Measurements from ENCODE around the gene THAP12. TPM values are rescaled to one million over a fixed set of nuclear protein-coding genes. Genes with fewer than 3 reads are reported as not detected.
"Not testable (repeated sequence)": the region's sequence is repeated elsewhere in the genome, so short reads cannot be mapped to it uniquely, and the experiment has no call there.

THAP12 gene
- total and polyA plus RNA-seq, 11 donors, result 9.5 to 29.3 (median 17.9) TPM

- TF ChIP-seq POLR2A (IDR thresholded peaks at IDR 0.05) (no peak), CTCF (IDR thresholded peaks at IDR 0.05) (no peak)
- Histone ChIP-seq H3K4me1 (peaks cover 0 to 14% (median 1%) of the 10 kb centered on the region in 12 donors), H3K9me3 (no peaks in the 10 kb centered on the region), H3K36me3 (no peaks in the 10 kb centered on the region), H3K27ac (no peak overlapping the region), H3K27me3 (peaks cover 0 to 4% (median 0%) of the 10 kb centered on the region in 9 donors), H3K4me3 (no peak overlapping the region)
- WGBS, 4 donors, result 31 to 56% (median 46%) methylated on average over 1 of the region's 1 CpG
- intact Hi-C loops (cut with DNase I), result loop anchor here in 1 of 10 donors (10.0 kb wide), 1 partner anchor 782 kb away; no protein-coding TSS in a partner anchor
- ATAC-seq (peak in 1 of 4 donors; percentile 27), DNase-seq (no peak)
Measured at GRCh38 chr11:76327202-76327601, 53.7 kb downstream of the THAP12 start.

GRCh38 chr11:76325185-76325584, 55.7 kb downstream of the THAP12 start:
- no peaks in the 10 kb centered on the region for H3K36me3 ChIP-seq
- peaks cover 0 to 22% (median 5%) of the 10 kb centered on the region in 9 donors for H3K27me3 ChIP-seq
- 70 to 87% (median 75%) methylated on average over 2 of the region's 2 CpGs for WGBS, 4 donors
- DNase-seq (no peak), ATAC-seq (no peak)
- intact Hi-C loops (cut with DNase I), result loop anchor here in 1 of 10 donors (10.0 kb wide), 1 partner anchor 780 kb away; no protein-coding TSS in a partner anchor
- no peak overlapping the region for H3K27ac ChIP-seq
- H3K4me3 ChIP-seq, result no peak overlapping the region
- H3K9me3 ChIP-seq, result no peaks in the 10 kb centered on the region
- no peak for TF ChIP-seq POLR2A (IDR thresholded peaks at IDR 0.05)
- no peak for TF ChIP-seq CTCF (IDR thresholded peaks at IDR 0.05)
- peaks cover 0 to 20% (median 4%) of the 10 kb centered on the region in 12 donors for H3K4me1 ChIP-seq

GRCh38 chr11:76323804-76324203, 57.1 kb downstream of the THAP12 start:
- Histone ChIP-seq H3K9me3 (no peaks in the 10 kb centered on the region), H3K4me3 (no peak overlapping the region), H3K36me3 (no peaks in the 10 kb centered on the region), H3K27ac (no peak overlapping the region), H3K4me1 (peaks cover 0 to 20% (median 4%) of the 10 kb centered on the region in 12 donors), H3K27me3 (peaks cover 0 to 24% (median 5%) of the 10 kb centered on the region in 9 donors)
- intact Hi-C loops (cut with DNase I), result loop anchor here in 1 of 10 donors (10.0 kb wide), 1 partner anchor 779 kb away; no protein-coding TSS in a partner anchor
- 95 to 99% (median 97%) methylated on average over 6 of the region's 6 CpGs for WGBS, 4 donors
- no peak for TF ChIP-seq POLR2A (IDR thresholded peaks at IDR 0.05)
- TF ChIP-seq CTCF (IDR thresholded peaks at IDR 0.05), result no peak
- DNase-seq (no peak), ATAC-seq (no peak)

GRCh38 chr11:76323375-76323774, 57.6 kb downstream of the THAP12 start:
- H3K36me3 ChIP-seq, H3K9me3 ChIP-seq, DNase-seq, ATAC-seq, H3K27ac ChIP-seq, H3K4me3 ChIP-seq: not testable (repeated sequence)
- Histone ChIP-seq H3K27me3 (peaks cover 0 to 24% (median 5%) of the 10 kb centered on the region in 9 donors), H3K4me1 (peaks cover 0 to 20% (median 4%) of the 10 kb centered on the region in 12 donors)
- intact Hi-C loops (cut with DNase I), result loop anchor here in 1 of 10 donors (10.0 kb wide), 1 partner anchor 779 kb away; no protein-coding TSS in a partner anchor
- WGBS, 4 donors, result 92 to 96% (median 94%) methylated on average over 2 of the region's 2 CpGs

Measured in heart left ventricle (tissue), 16 donors.